ENCODE measurements around the gene TCF7L2. TPM values are rescaled to one million over a fixed set of nuclear protein-coding genes. Genes with fewer than 3 reads are reported as not detected.

Gene TCF7L2
- total RNA-seq, 1 donor: 8.8 TPM

- no peak for DNase-seq (ENCODE audit: low read depth)
These were observed 165.5 kb downstream of the TCF7L2 start for GRCh38 chr10:113115556-113115955.

GRCh38 chr10:113118882-113119281 is 168.8 kb downstream of the TCF7L2 start:
- TF ChIP-seq CTCF (IDR thresholded peaks at IDR 0.05; ENCODE audit: insufficient read depth, low read length): no peak

More at GRCh38 chr10:113115556-113115955, 165.5 kb downstream of the TCF7L2 start:
- no peak overlapping the region for H3K4me3 ChIP-seq (ENCODE audit: low read depth, low read length)
- no peak for TF ChIP-seq CTCF (IDR thresholded peaks at IDR 0.05; ENCODE audit: insufficient read depth, low read length)

GRCh38 chr10:113119801-113120200 is 169.8 kb downstream of the TCF7L2 start:
- no peak for TF ChIP-seq CTCF (IDR thresholded peaks at IDR 0.05; ENCODE audit: insufficient read depth, low read length)
- H3K4me3 ChIP-seq (ENCODE audit: low read depth, low read length): no peak overlapping the region
- DNase-seq (ENCODE audit: low read depth): no peak

More at GRCh38 chr10:113118882-113119281, 168.8 kb downstream of the TCF7L2 start:
- no peak overlapping the region for H3K4me3 ChIP-seq (ENCODE audit: low read depth, low read length)
- DNase-seq (ENCODE audit: low read depth): no peak

GRCh38 chr10:113121153-113121552 is 171.1 kb downstream of the TCF7L2 start:
- no peak overlapping the region for H3K4me3 ChIP-seq (ENCODE audit: low read depth, low read length)
- no peak for DNase-seq (ENCODE audit: low read depth)
- TF ChIP-seq CTCF (IDR thresholded peaks at IDR 0.05; ENCODE audit: insufficient read depth, low read length): no peak

GRCh38 chr10:113122947-113123346 is 172.9 kb downstream of the TCF7L2 start:
- no peak for DNase-seq (ENCODE audit: low read depth)
- no peak for TF ChIP-seq CTCF (IDR thresholded peaks at IDR 0.05; ENCODE audit: insufficient read depth, low read length)
- no peak overlapping the region for H3K4me3 ChIP-seq (ENCODE audit: low read depth, low read length)

- no peak for DNase-seq (ENCODE audit: low read depth)
- TF ChIP-seq CTCF (IDR thresholded peaks at IDR 0.05; ENCODE audit: insufficient read depth, low read length): no peak
These were observed 174.7 kb downstream of the TCF7L2 start for GRCh38 chr10:113124724-113125123.

GRCh38 chr10:113125612-113126011 is 175.6 kb downstream of the TCF7L2 start:
- no peak for TF ChIP-seq CTCF (IDR thresholded peaks at IDR 0.05; ENCODE audit: insufficient read depth, low read length)
- no peak overlapping the region for H3K4me3 ChIP-seq (ENCODE audit: low read depth, low read length)
- DNase-seq (ENCODE audit: low read depth): no peak

More at GRCh38 chr10:113124724-113125123, 174.7 kb downstream of the TCF7L2 start:
- no peak overlapping the region for H3K4me3 ChIP-seq (ENCODE audit: low read depth, low read length)

Data from fibroblast of the aortic adventitia (primary cell).